Adrenal gland (tissue), 12 donors: ENCODE data around the gene GBGT1. TPM values are rescaled to one million over a fixed set of nuclear protein-coding genes. Genes with fewer than 3 reads are reported as not detected.
"Not testable (repeated sequence)": the region's sequence is repeated elsewhere in the genome, so short reads cannot be mapped to it uniquely, and the experiment has no call there.

ENCODE experiments used
- DNase-seq, 7 donors: peaks; one replicate each; pipeline ENCODE4 v3.0.0-alpha.2; 2019 to 2020
- H3K27ac ChIP-seq, 5 donors: fragments of 200-600 bp; sonication (generic) in 4 of 5; 1 replicate in 3 of 5; 2 replicates in 2 of 5; pipeline versions ENCODE4 v1.5.1 to v1.8.0; 2016 to 2020; ENCODE audit warnings: mild to moderate bottlenecking in 1 of 5
- H3K27me3 ChIP-seq: fragments of 200-600 bp; 2 replicates; pipeline ENCODE4 v1.8.0; 2021
- H3K36me3 ChIP-seq, 2 donors: fragments of 200-600 bp; replicated peaks in 1 of 2; 1 replicate in 1 of 2; 2 replicates in 1 of 2; pipeline versions ENCODE4 v1.5.1 to v1.8.0; 2018 to 2022
- H3K4me1 ChIP-seq, 2 donors: fragments of 200-600 bp; replicated peaks in 1 of 2; 1 replicate in 1 of 2; 2 replicates in 1 of 2; pipeline versions ENCODE4 v1.5.1 to v1.8.0; 2018 to 2021
- H3K4me3 ChIP-seq, 4 donors: fragments of 200-600 bp; sonication (generic) in 3 of 4; one replicate each; pipeline ENCODE4 v1.5.1; 2016 to 2018
- H3K9me3 ChIP-seq, 3 donors: fragments of 200-600 bp; sonication (generic) in 1 of 3; replicated peaks in 1 of 3; 1 replicate in 2 of 3; 2 replicates in 1 of 3; pipeline versions ENCODE4 v1.5.1 to v1.8.0; 2016 to 2021
- POLR2A ChIP-seq, 2 donors: fragments of 450-650 bp; IDR thresholded peaks; one replicate each; pipeline ENCODE4 v1.6.1; 2017; ENCODE audit warnings: antibody characterized with exemption in 2 of 2, mild to moderate bottlenecking in 2 of 2, moderate library complexity in 1 of 2
- WGBS, 4 donors: extraction: QIAGEN DNeasy Blood & Tissue Kit in 2 of 4; methylation state at CpG; one replicate each; pipeline versions ENCODE4 v1.1.5 to v1.1.7; 2013 to 2017; 5-methylcytosine and 5-hydroxymethylcytosine counted together
- intact Hi-C, 2 donors: fragments of 100-400 bp; cut with DNase I; formaldehyde crosslinking; loops; one replicate each; pipeline versions ENCODE4 v1.14.1 to v1.15.0; 2022 to 2023
- polyA plus RNA-seq, 3 donors: library from polyadenylated mRNA; stranded (reverse); fragments of 200-250 nt in 2 of 3; fragments of 350-450 nt in 1 of 3; fragmentation: Illumina TruSeq in 1 of 3; extraction: RNeasy Lipid Tissue Mini Kit (QIAGEN cat#74804) in 1 of 3; gene quantifications; one replicate each; pipeline ENCODE4 v1.2.3, GENCODE V29; 2013 to 2014
- total RNA-seq, 9 donors: library from RNA; depleted of rRNA in 4 of 9; stranded (reverse); fragments of >200 nt in 4 of 9; fragments of 120-200 nt in 1 of 9; fragmentation: NEBNext Ultra II Directional in 1 of 9; extraction: Animal tissue kit (Norgen Biotek cat#: 25700) in 1 of 9; gene quantifications; one replicate each; pipeline versions ENCODE4 v1.1.0 to v1.2.4, GENCODE V29; 2013 to 2023
- TF ChIP-seq, protein P1 (sequence below), 6 experiments: fragments of 450-650 bp in 4 of 6; fragments of 200-600 bp in 2 of 6; sonication (generic) in 1 of 6; IDR thresholded peaks; 1 replicate in 5 of 6; 2 replicates in 1 of 6; pipeline versions ENCODE4 v1.5.1 to v1.8.0; 2016 to 2021; ENCODE audit warnings: antibody characterized with exemption in 6 of 6, mild to moderate bottlenecking in 2 of 6, moderate library complexity in 1 of 6
- donor health status: healthy with polysubstance abuse.
- donor health status: Bipolar disorder and iron deficiency.
- donor health status: DM: yes; HTN: yes; CAD: no.
- donor health status: DM: no; HTN: no; CAD: no.
- donor health status: DM: no; HTN: no; CAD: no.
- donor health status: DM: yes; HTN: yes; CAD: no.

Gene GBGT1
- total and polyA plus RNA-seq, 12 donors: 3.5 to 67.5 (median 29.2) TPM

DNA sequence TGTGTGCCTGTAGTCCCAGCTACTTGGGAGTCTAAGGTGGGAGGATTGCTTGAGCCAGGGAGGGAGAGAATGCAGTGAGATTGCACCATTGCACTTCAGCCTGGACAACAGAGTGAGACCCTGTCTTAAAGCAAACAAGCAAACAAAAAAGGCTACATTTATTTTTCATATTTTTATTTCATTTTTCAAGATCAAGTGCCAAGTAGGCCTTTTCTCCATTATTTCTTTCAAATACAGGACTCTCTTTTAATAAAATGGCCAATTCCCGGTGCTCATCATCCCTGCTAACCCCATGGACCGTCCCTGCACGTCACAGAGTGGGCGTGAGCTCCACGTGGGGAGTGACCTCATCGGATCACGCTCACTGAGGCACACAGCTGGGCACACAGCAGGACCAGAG, 9.3 kb upstream of the GBGT1 start:
- no peaks in the 10 kb centered on the region for H3K4me1 ChIP-seq
- intact Hi-C loops: no loop called here
- whole genome bisulfite sequencing, 4 donors: 78 to 84% (median 81%) methylated on average over 7 of the region's 7 CpGs
- peak in 1 of 7 donors; percentile 11 for DNase-seq
- H3K9me3 ChIP-seq: no peaks in the 10 kb centered on the region
- no peaks in the 10 kb centered on the region for H3K36me3 ChIP-seq
- H3K27me3 ChIP-seq: no peaks in the 10 kb centered on the region
- H3K27ac ChIP-seq: no peak overlapping the region
- TF ChIP-seq, protein P1, sequence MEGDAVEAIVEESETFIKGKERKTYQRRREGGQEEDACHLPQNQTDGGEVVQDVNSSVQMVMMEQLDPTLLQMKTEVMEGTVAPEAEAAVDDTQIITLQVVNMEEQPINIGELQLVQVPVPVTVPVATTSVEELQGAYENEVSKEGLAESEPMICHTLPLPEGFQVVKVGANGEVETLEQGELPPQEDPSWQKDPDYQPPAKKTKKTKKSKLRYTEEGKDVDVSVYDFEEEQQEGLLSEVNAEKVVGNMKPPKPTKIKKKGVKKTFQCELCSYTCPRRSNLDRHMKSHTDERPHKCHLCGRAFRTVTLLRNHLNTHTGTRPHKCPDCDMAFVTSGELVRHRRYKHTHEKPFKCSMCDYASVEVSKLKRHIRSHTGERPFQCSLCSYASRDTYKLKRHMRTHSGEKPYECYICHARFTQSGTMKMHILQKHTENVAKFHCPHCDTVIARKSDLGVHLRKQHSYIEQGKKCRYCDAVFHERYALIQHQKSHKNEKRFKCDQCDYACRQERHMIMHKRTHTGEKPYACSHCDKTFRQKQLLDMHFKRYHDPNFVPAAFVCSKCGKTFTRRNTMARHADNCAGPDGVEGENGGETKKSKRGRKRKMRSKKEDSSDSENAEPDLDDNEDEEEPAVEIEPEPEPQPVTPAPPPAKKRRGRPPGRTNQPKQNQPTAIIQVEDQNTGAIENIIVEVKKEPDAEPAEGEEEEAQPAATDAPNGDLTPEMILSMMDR (IDR thresholded peaks at IDR 0.05): no peak
- TF ChIP-seq POLR2A (IDR thresholded peaks at IDR 0.05): no peak
- no peak overlapping the region for H3K4me3 ChIP-seq

DNA sequence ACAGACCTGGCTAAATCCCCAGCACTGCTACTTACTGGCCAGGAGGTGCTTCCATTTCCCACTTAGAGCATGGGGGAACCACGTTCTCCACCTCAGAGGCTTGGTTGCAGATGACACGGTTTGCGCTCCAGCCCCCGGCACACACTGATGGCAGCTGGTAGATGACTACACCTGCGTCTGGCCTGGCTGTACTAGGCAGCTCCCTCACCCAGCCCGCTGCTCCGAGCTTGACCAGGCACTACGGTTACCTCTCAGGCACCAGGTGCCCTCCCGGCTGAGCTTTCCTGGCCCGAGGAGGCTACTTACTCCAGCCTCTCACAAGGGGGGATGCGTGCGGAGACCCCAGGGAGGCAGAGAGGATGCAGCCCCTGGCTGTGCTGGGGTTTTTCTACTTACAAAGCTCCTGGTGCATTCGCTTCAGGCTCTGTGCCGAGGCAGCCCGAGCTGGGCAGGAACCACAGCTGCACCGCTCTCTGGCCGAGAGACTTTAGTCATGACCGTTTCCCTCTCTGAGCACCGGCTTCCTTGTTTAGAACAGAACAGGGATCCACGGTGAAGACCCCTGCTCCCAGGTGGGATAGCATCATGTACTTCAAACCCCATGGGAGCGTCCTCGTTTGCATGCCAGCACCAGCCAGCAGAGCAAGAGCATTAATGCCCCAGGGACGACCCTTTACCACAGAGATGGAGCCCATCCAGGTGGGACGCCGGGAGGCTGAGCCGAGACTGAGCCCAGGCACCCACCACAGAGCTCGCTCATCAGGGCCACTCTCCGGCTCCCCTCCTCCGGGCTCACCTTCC, 7.6 kb upstream of the GBGT1 start:
- Histone ChIP-seq H3K27me3 (no peaks in the 10 kb centered on the region), H3K36me3 (no peaks in the 10 kb centered on the region), H3K9me3 (no peaks in the 10 kb centered on the region), H3K4me1 (no peaks in the 10 kb centered on the region), H3K27ac (no peak overlapping the region), H3K4me3 (no peak overlapping the region)
- WGBS, 4 donors: 76 to 82% (median 77%) methylated on average over 7 to 29 of the region's 29 CpGs
- peak in 2 of 7 donors; percentile 17 to 42 for DNase-seq
- intact Hi-C loops: no loop called here
- TF ChIP-seq, protein P1 (IDR thresholded peaks at IDR 0.05): no peak
- no peak for TF ChIP-seq POLR2A (IDR thresholded peaks at IDR 0.05)

DNA sequence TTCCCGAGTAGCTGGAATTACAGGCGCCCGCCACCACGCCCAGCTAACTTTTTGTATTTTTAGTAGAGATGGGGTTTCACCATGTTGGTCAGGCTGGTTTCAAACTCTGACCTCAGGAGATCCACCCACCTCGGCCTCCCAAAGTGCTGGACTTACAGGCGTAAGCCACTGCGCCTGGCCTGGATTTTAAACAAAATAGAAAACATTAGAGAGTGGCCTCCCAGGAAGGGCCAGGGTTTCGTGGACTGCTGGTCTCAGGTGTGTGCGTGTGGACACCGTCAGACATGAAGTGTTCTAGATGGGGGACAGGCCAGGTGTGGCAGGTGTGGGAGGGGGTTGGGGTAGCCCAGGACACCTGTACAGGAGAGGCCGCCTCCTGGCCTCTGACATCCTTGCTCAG, 7.0 kb upstream of the GBGT1 start:
- Histone ChIP-seq H3K27ac (no peak overlapping the region), H3K27me3 (no peaks in the 10 kb centered on the region), H3K36me3 (no peaks in the 10 kb centered on the region), H3K4me3 (no peak overlapping the region), H3K4me1 (no peaks in the 10 kb centered on the region), H3K9me3 (no peaks in the 10 kb centered on the region)
- WGBS, 4 donors: 88 to 95% (median 91%) methylated on average over 10 to 11 of the region's 11 CpGs
- TF ChIP-seq POLR2A (IDR thresholded peaks at IDR 0.05): no peak
- TF ChIP-seq, protein P1 (IDR thresholded peaks at IDR 0.05): no peak
- DNase-seq: peak in 2 of 7 donors; percentile 13 to 18
- intact Hi-C loops: no loop called here

DNA sequence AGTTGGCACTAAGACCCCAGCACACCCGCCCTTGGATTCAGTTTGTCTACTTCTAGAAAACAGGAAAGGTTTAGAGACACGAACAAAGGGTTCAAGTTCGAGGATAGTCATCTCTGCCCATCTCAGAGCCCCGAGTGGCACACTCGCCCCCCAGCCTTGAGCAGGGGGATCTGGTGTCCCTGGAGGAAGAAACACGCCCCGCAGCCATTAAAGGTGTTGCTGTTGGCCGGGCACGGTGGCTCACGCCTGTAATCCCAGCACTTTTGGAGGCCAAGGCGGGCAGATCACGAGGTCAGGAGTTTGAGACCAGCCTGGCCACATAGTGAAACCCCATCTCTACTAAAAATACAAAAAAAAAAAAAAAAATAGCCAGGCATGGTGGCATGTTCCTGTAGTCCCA, 6.0 kb upstream of the GBGT1 start:
- 86 to 91% (median 88%) methylated on average over 12 of the region's 12 CpGs for WGBS, 4 donors
- DNase-seq, H3K27me3 ChIP-seq, H3K4me1 ChIP-seq, H3K36me3 ChIP-seq, H3K9me3 ChIP-seq, intact Hi-C loops, H3K27ac ChIP-seq, H3K4me3 ChIP-seq: not testable (repeated sequence)

DNA sequence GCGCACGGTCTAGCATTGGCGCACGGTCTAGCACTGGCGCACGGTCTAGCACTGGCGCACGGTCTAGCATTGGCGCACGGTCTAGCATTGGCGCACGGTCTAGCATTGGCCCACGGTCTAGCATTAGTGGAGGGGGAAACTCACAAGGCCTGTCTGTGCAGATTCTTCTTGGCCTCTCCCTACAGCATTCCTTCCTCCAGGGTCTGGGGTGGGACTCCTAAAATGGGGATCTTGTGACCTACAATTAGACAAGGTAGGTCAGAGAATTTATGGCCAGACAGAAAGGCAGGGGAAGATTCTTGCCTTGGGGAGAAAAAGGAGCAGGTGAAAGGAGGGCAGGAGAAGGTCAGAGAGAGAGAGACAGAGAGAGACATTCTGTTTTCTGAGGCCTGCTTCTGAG, 5.4 kb upstream of the GBGT1 start:
- Histone ChIP-seq H3K36me3 (no peaks in the 10 kb centered on the region), H3K27me3 (no peaks in the 10 kb centered on the region), H3K4me3 (no peak overlapping the region), H3K4me1 (peaks cover 2 to 3% of the 10 kb centered on the region in 2 donors), H3K9me3 (no peaks in the 10 kb centered on the region), H3K27ac (no peak overlapping the region)
- WGBS, 4 donors: 94 to 99% (median 95%) methylated on average over 13 of the region's 13 CpGs
- TF ChIP-seq, protein P1 (IDR thresholded peaks at IDR 0.05): no peak
- no peak for TF ChIP-seq POLR2A (IDR thresholded peaks at IDR 0.05)
- intact Hi-C loops: no loop called here
- peak in 1 of 7 donors; percentile 9 for DNase-seq
